Activated T-cell treated with anti-CD3 and anti-CD28 coated beads, Interleukin-2, amount 50 U/mL, for 4 hours (primary cell): ENCODE results near the gene AQP3. TPM values are rescaled to one million over a fixed set of nuclear protein-coding genes. Genes with fewer than 3 reads are reported as not detected.
"Not testable (repeated sequence)": the region's sequence is repeated elsewhere in the genome, so short reads cannot be mapped to it uniquely, and the experiment has no call there.

Experiments
- ATAC-seq, 2 donors: fragments of 200-7000 bp; cut with Tn5 transposase; one replicate each; pipeline ENCODE4 v1.10.0; 2021
- DNase-seq: peaks from one replicate; pipeline ENCODE4 v3.0.0-alpha.2; 2020
- H3K27me3 Mint-ChIP-seq: one replicate; pipeline ENCODE4 v1.8.0; 2021; ENCODE audit warnings: low read depth, mixed read lengths
- H3K36me3 Mint-ChIP-seq: one replicate; pipeline ENCODE4 v1.8.0; 2022; ENCODE audit warnings: mixed read lengths; ENCODE audit not compliant: insufficient read depth
- H3K4me1 Mint-ChIP-seq: one replicate; pipeline ENCODE4 v1.8.0; 2021; ENCODE audit warnings: low read depth, mixed read lengths
- H3K4me3 Mint-ChIP-seq: one replicate; pipeline ENCODE4 v1.8.0; 2021; ENCODE audit warnings: mild to moderate bottlenecking, moderate library complexity, mixed read lengths
- H3K9me3 Mint-ChIP-seq: one replicate; pipeline ENCODE4 v1.8.0; 2021; ENCODE audit warnings: mixed read lengths
- total RNA-seq, 3 donors: library from RNA; stranded (reverse); gene quantifications; one replicate each; pipeline ENCODE4 v1.2.1, GENCODE V29; 2021

The AQP3 gene
- total RNA-seq, 3 donors from 2014 or later = 4.5 to 5.5 (median 5.3) TPM

DNA sequence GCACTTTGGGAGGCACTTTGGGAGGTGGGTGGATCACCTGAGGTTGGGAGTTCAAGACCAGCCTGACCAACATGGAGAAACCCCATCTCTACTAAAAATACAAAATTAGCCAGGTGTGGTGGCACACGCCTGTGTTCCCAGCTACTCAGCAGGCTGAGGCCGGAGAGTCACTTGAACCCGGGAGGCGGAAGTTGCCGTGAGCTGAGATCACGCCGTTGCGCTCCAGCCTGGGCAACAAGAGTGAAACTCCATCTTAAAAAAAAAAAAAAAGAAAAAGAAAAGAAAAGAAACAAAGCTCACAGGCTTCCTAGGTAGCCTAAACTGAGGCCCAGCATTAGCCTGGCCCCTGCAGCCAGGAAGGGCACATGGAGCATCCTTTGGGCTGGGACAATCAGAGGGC lies 8.1 kb upstream of the AQP3 start:
- H3K4me1 Mint-ChIP-seq = peaks cover 74% of the 10 kb centered on the region
- H3K4me3 Mint-ChIP-seq = not testable (repeated sequence)

DNA sequence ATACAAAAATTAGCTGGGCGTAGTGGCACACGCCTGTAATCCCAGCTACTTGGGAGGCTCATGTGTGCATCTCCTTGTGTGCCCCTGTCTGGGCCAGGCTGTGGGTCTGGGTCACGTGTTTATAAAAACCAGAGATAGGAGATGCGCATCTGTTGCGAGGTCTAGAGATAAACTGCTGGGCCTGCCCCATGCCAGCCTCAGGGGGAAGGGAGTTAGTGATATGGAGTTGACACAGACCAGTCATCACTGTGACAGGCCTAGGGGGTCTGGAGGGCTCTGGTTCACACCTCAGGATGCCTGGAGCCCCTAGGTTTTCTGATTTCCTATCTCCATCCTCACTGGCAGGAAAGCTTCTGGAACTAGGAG lies 7.3 kb upstream of the AQP3 start:
- not testable (repeated sequence) for ATAC-seq, H3K4me3 Mint-ChIP-seq, H3K36me3 Mint-ChIP-seq, H3K9me3 Mint-ChIP-seq, DNase-seq, H3K27me3 Mint-ChIP-seq
- peaks cover 70% of the 10 kb centered on the region for H3K4me1 Mint-ChIP-seq

More for the DNA sequence above, 8.1 kb upstream of the AQP3 start:
- DNase-seq, ATAC-seq, H3K36me3 Mint-ChIP-seq, H3K27me3 Mint-ChIP-seq, H3K9me3 Mint-ChIP-seq: not testable (repeated sequence)

DNA sequence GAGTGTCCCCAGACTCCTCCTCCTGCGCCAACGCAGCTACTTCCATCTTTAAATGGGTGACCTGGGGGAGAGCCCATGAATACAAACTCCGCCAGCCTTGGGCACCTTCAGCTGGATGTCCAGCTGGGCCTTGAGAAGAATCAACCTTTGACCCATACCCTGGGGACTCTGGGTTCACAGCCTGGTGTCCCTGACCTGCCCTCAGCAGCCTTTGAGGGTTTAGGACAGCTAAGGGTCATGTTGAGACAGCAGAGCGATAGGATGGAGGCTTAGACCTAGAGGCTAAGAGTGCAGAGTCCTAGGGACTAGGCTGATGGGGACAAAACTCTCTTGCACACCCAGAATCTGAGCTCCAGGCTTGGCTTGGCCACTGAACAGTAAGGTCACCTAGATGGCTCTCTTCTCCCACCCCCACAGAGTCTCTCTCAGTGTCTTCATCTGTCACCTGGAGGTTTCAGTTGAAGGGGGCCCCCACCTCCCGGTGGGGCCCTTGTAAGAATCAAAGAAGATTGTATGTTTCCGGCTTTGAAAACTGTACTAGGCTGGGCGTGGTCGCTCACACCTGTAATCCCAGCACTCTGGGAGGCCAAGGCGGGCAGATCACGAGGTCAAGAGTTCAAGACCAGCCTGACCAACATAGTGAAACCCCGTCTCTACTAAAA lies 6.7 kb upstream of the AQP3 start:
- peaks cover 65% of the 10 kb centered on the region for H3K4me1 Mint-ChIP-seq
- H3K9me3 Mint-ChIP-seq = no peaks in the 10 kb centered on the region
- no peak for ATAC-seq
- no peak overlapping the region for H3K4me3 Mint-ChIP-seq
- no peak for DNase-seq
- no peaks in the 10 kb centered on the region for H3K36me3 Mint-ChIP-seq
- no peaks in the 10 kb centered on the region for H3K27me3 Mint-ChIP-seq

DNA sequence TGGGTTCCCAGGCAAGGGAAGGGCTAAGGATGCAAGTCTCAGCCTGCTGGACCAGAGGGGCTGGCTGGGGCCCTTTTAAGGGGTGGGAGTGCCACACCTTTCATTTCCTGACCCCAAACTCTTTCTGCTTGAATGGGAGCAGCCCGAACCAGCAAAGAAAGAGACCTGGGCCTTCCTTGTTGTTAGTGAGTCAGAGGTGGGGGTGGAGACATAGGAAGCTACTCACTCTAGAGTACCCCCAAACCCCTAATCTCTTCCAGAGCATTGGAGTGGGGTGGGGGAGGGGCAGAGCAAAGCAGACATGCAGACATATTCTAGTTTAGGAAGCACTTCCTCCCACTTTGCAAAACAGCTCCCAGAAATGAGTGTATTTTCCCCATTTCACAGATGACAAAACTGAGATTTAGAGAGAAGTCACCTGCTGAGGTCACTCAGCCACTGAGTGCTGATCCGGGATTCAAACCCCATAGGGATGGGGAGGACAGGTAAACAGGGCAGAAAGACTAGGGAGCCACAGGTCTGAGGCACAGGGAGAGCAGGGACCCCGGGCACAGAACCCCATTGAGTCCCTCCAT lies 6.0 kb upstream of the AQP3 start:
- no peak for DNase-seq
- peak; percentile 27 to 31 for ATAC-seq
- Mint-ChIP-seq H3K4me3 (no peak overlapping the region), H3K4me1 (peaks cover 61% of the 10 kb centered on the region), H3K27me3 (no peaks in the 10 kb centered on the region), H3K36me3 (no peaks in the 10 kb centered on the region), H3K9me3 (no peaks in the 10 kb centered on the region)

DNA sequence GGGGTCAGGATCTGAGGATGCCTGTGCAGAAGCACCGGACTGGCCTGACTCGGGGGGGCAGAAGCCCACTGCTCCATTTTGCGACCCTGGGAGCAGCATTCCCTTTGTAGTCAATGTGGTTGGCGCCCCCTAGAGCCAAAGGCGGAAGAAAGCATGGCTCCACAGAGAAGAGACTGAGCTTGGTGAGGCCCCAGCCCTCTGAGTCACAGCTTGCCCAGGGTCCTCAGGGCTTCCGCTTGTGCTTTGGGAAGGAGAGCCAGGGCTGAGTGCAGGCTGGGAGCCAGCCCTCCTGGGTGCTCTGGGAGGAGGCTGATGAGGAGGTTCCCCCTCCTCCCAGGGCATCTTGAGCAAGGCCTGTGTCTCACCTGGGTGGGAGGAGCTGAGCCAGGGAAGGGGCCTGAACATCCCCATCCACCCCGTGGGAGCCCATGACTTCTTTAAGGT lies 5.5 kb upstream of the AQP3 start:
- no peaks in the 10 kb centered on the region for H3K27me3 Mint-ChIP-seq
- no peaks in the 10 kb centered on the region for H3K36me3 Mint-ChIP-seq
- no peaks in the 10 kb centered on the region for H3K9me3 Mint-ChIP-seq
- ATAC-seq (peak; percentile 81 to 85), DNase-seq (peak; percentile 49)
- peaks cover 63% of the 10 kb centered on the region for H3K4me1 Mint-ChIP-seq
- no peak overlapping the region for H3K4me3 Mint-ChIP-seq

DNA sequence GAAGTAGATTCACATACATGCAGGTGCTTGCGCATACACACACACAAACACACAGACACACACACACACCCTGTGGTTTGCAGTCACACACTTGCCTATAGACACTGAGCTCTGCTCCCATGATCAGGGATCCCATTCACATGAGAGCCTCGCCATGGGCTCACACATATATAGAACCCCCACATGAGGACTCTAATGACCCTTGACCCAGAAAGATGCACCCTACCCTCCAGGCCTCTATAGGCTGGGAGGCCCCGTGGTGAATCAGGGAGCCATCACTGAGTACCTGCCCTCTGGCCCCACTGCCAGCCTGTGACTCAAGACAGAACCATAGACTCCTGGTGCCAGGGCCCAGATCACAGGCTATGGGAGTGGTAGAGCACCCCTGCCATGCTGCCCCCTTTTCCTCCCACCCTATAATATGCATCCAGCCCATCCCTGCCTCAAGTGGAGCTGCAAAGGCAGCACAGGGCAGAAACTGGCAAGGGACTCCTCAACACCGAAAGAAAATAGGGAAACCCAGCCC lies 3.3 kb upstream of the AQP3 start:
- Mint-ChIP-seq H3K4me1 (peaks cover 60% of the 10 kb centered on the region), H3K4me3 (no peak overlapping the region), H3K27me3 (no peaks in the 10 kb centered on the region), H3K36me3 (no peaks in the 10 kb centered on the region), H3K9me3 (no peaks in the 10 kb centered on the region)
- DNase-seq (no peak), ATAC-seq (no peak)

DNA sequence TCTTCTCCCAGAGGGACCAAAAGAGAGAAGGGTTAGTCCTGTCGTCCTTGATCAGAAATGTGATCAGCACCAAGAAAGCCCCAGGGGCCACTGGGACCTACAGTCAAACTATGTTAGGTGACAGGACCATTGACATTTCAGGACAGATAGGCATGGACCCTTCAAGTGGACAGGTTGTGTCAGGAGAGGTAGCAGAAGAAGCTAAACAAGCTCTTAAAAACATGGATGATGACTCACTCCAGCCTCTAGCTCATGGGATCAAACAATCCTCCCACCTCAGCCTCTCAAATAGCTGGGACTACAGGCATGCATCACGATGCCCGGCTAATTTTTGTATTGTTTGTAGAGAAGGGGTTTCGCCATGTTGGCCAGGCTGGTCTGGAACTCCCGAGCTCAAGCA lies 2.3 kb upstream of the AQP3 start:
- no peaks in the 10 kb centered on the region for H3K27me3 Mint-ChIP-seq
- H3K36me3 Mint-ChIP-seq = no peaks in the 10 kb centered on the region
- H3K9me3 Mint-ChIP-seq = no peaks in the 10 kb centered on the region
- peaks cover 67% of the 10 kb centered on the region for H3K4me1 Mint-ChIP-seq
- DNase-seq (no peak), ATAC-seq (no peak)
- H3K4me3 Mint-ChIP-seq = no peak overlapping the region

DNA sequence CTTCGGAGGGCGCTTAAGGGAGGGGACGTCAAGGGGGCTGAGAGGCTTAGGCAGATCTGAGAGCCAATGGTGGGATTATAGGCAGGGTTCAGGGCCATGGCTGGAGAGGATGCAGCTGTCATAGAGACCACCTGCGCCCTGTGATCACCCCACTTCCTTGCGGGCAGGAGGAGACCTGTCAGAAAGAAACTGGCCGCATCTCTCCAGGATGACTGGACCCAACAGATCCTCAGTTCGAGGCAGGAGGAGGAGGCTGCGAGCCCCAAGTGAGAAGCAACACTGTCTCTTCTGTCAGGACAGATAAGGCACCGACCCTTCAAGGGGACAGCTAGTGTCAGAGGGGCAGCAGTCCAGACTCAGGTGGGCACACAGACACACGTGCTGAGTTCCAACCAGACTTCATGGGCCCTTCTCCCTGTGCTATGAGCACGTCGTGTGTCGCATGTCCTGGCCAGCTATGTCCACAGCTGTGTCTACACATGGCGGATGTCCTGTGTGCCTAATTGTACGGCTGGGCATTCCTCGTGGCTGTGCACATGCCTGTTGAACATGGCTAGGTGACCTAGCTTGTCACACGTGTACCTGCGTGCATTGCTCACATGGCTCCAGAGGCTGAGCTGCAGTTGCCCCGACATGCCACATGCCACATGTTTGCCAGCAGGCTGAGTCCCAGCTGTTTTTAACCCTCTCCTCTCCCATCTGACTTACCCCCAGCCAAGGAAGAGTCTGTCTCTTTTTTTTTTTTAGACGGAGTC lies 583 bp upstream of the AQP3 start:
- Mint-ChIP-seq H3K36me3 (no peaks in the 10 kb centered on the region), H3K4me1 (peaks cover 53% of the 10 kb centered on the region), H3K9me3 (no peaks in the 10 kb centered on the region), H3K4me3 (peak overlapping the region; percentile 73), H3K27me3 (no peaks in the 10 kb centered on the region)
- ATAC-seq (no peak), DNase-seq (no peak)

DNA sequence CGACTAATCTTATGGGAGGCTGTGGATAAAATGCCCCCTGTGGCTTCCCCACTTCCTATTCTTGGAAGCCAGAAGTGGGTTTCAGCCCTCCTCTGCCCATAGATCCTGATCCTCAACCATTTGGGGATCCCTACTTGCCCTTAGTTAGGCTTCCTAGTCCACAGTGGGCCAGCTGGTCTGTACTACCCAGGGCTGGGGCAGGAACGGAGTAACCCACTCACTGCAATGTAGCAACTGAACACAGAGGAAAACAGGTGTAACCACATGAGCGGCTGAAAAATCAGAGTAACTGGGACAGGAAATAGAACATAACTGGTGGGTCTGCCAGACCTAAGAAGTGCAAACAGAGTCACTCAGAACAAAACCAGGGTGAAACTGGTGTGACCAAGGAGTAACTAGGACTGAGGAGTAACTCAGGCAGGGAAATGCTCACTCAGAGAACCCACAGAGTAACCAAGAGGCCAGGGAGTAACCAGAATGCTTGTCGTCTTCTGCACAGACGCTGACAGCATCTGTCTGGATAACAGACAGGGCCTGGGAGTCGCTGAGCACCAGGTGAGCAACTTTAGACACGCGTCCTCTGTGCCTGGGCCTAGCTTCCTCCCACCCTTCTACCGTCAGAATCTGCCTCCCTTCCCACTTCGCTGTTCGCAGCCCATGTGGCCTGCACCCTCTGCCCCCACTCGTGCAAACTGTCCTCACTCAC lies 1.0 kb downstream of the AQP3 start:
- no peaks in the 10 kb centered on the region for H3K9me3 Mint-ChIP-seq
- ATAC-seq = peak; percentile 73 to 76
- peaks cover 47% of the 10 kb centered on the region for H3K4me1 Mint-ChIP-seq
- H3K27me3 Mint-ChIP-seq = no peaks in the 10 kb centered on the region
- H3K4me3 Mint-ChIP-seq = peak overlapping the region; percentile 88
- H3K36me3 Mint-ChIP-seq = peaks cover 4% of the 10 kb centered on the region
- DNase-seq = peak; percentile 33

DNA sequence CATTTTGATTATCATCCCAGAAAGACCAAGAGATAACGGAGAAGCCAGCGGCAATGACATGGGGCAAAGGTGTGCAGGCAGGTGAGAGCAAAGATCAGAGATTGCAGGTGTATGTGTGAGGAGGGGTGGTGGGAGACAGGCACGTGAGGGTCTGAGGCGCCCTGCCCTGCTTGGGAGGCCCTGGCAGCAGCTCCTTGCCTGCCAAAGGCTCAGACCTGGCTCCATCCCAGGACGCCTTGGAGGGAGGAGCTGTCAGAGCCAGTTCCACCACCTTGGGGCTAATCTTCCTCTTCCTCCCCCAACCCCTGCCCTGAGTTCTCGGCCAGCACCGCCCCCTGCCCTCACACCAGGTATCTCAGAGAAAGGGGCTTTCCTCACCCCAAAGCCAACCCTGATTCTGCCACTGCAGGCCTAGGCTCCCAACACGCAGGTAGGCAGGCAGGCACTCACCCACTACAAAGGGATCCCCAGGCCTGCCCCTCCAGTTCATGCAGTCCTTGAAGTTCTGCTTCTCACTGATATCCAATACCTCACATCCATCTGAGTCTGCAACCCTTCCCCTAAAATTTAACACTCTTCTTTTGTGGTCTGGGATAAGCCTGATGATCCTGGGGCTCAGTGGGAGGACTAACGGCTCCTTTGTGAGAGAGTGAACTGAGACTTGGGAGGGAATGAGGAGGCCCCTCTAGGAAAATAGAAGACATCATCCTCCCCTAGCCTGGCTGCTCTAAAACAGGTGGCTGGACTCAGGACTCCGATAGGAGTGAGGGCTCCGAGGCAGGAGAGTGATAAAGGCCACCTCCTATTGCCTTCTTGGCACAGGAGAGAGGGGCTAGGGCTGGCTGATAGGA lies 1.8 kb downstream of the AQP3 start:
- peaks cover 45% of the 10 kb centered on the region for H3K4me1 Mint-ChIP-seq
- no peak for ATAC-seq
- H3K9me3 Mint-ChIP-seq = no peaks in the 10 kb centered on the region
- no peaks in the 10 kb centered on the region for H3K27me3 Mint-ChIP-seq
- H3K36me3 Mint-ChIP-seq = peaks cover 4% of the 10 kb centered on the region
- peak overlapping the region; percentile 88 for H3K4me3 Mint-ChIP-seq
- DNase-seq = no peak

DNA sequence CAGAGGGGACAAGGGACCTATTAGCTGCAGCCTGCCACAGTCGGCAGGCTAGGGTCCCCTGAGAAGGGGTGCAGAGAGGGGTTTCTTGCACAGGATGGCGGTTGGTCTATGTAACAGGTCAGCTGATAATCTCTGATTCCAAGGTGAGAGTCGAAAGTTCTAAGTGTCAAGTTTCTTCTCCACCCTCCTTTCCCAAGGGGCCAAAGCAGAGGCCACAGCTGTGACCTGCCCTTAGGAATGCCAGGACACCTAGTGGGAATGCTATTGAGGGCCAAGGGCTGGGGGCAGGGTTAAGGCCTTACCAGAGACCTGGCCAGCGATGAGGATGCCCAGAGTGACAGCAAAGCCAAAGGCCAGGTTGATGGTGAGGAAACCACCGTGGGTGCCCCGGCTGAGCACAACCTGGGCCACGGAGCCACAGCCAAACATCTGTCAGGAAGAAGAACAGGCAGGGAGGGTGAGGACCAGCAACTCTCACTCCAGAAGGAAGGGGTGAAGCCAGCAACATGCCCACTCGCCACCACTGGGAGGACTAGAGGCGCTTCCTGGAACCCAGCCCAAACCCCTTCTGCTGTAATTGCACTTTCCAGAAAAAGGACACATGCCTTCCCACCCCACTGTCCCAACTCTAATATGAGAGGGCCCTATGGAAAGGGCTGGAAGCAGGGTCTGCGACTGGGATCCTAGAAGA lies 3.8 kb downstream of the AQP3 start:
- Mint-ChIP-seq H3K27me3 (no peaks in the 10 kb centered on the region), H3K36me3 (peaks cover 7% of the 10 kb centered on the region), H3K9me3 (no peaks in the 10 kb centered on the region), H3K4me3 (no peak overlapping the region), H3K4me1 (peaks cover 47% of the 10 kb centered on the region)
- ATAC-seq = no peak
- no peak for DNase-seq

DNA sequence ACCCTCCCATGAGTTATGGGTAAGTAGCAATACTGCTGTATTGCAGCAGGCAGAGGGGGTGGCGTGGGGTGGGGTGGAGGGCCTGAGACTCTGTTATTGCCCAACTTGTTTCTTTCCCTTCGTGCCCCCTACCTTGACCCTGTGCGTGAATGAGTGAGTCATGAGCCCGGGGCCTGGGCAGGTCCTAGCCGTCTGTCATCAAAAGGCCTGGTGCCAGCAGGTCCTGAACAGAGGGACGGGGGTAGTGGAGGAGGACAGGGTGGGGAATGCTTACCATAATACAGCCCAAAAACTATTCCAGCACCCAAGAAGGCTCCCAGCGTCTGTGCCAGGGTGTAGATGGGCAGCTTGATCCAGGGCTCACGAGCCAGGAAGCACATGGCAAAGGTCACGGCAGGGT lies 4.3 kb downstream of the AQP3 start:
- DNase-seq (no peak), ATAC-seq (no peak)
- Mint-ChIP-seq H3K4me1 (peaks cover 42% of the 10 kb centered on the region), H3K36me3 (peaks cover 7% of the 10 kb centered on the region), H3K9me3 (no peaks in the 10 kb centered on the region), H3K4me3 (no peak overlapping the region), H3K27me3 (no peaks in the 10 kb centered on the region)

DNA sequence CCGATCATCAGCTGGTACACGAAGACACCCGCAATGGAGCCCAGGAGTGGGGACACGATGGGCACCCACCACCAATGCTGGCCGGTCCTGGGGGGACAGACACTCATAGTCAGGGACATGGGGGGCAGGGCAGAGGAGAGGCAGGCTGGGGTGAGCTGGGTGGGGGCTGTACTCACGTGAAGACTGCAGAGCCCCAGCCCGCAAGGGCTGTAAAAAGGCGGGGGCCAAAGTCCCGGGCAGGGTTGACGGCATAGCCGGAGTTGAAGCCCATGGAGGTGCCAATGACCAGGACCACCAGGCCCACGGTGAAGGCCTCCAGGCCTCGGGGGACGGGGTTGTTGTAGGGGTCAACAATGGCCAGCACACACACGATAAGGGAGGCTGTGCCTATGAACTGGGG lies 5.3 kb downstream of the AQP3 start:
- ATAC-seq = no peak
- Mint-ChIP-seq H3K27me3 (no peaks in the 10 kb centered on the region), H3K4me1 (peaks cover 40% of the 10 kb centered on the region), H3K4me3 (no peak overlapping the region), H3K36me3 (peaks cover 7% of the 10 kb centered on the region), H3K9me3 (no peaks in the 10 kb centered on the region)
- no peak for DNase-seq
